Hepatocyte (in vitro differentiated cells): ENCODE data around the gene PPP2R2B. TPM values are rescaled to one million over a fixed set of nuclear protein-coding genes. Genes with fewer than 3 reads are reported as not detected.

Source experiments
- DNase-seq: peaks from one replicate; pipeline ENCODE4 v3.0.0-alpha.2; 2016; ENCODE audit warnings: low spot score
- H2AFZ ChIP-seq: fragments of 200-600 bp; sonication (generic); 2 replicates; pipeline ENCODE4 v1.6.0; 2016; ENCODE audit warnings: antibody characterized with exemption, mild to moderate bottlenecking
- H3K27ac ChIP-seq: fragments of 200-600 bp; sonication (generic); 2 replicates; pipeline ENCODE4 v1.5.1; 2016; ENCODE audit warnings: mild to moderate bottlenecking
- H3K27me3 ChIP-seq: fragments of 200-600 bp; sonication (generic); 2 replicates; pipeline ENCODE4 v1.6.1; 2016
- H3K36me3 ChIP-seq: fragments of 200-600 bp; sonication (generic); replicated peaks from 2 replicates; pipeline ENCODE4 v1.5.1; 2016; ENCODE audit warnings: low read depth; ENCODE audit not compliant: insufficient read depth
- H3K4me1 ChIP-seq: fragments of 200-600 bp; sonication (generic); 2 replicates; pipeline ENCODE4 v1.5.1; 2016; ENCODE audit warnings: mild to moderate bottlenecking, moderate library complexity; ENCODE audit not compliant: insufficient read depth
- H3K4me2 ChIP-seq: fragments of 200-600 bp; sonication (generic); 2 replicates; pipeline ENCODE4 v1.6.0; 2016
- H3K4me3 ChIP-seq: fragments of 200-600 bp; sonication (generic); 2 replicates; pipeline ENCODE4 v1.5.1; 2016; ENCODE audit warnings: mild to moderate bottlenecking
- H3K79me2 ChIP-seq: fragments of 200-600 bp; sonication (generic); 2 replicates; pipeline ENCODE4 v1.6.0; 2017; ENCODE audit warnings: mild to moderate bottlenecking
- H3K9me2 ChIP-seq: fragments of 200-600 bp; sonication (generic); replicated peaks from 2 replicates; pipeline ENCODE4 v1.6.0; 2017; ENCODE audit warnings: mild to moderate bottlenecking; ENCODE audit not compliant: insufficient read depth
- H3K9me3 ChIP-seq: fragments of 200-600 bp; sonication (generic); 2 replicates; pipeline ENCODE4 v1.5.1; 2016; ENCODE audit warnings: low read depth, mild to moderate bottlenecking
- H4K20me1 ChIP-seq: fragments of 200-600 bp; sonication (generic); 2 replicates; pipeline ENCODE4 v1.6.0; 2016; ENCODE audit warnings: mild to moderate bottlenecking; ENCODE audit not compliant: insufficient read depth, poor library complexity, severe bottlenecking
- EZH2 ChIP-seq: fragments of 200-600 bp; sonication (generic); IDR thresholded peaks from 2 replicates; pipeline ENCODE4 v1.6.1; 2016; ENCODE audit warnings: antibody characterized with exemption, mild to moderate bottlenecking, borderline replicate concordance
- EZH2phosphoT487 ChIP-seq: fragments of 200-600 bp; sonication (generic); IDR thresholded peaks from one replicate; pipeline ENCODE4 v1.6.1; 2018; ENCODE audit warnings: antibody characterized with exemption, mild to moderate bottlenecking, low read depth, moderate library complexity; ENCODE audit not compliant: unreplicated experiment, severe bottlenecking
- WGBS: methylation state at CpG from one replicate; pipeline ENCODE4 v1.1.6; 2016; ENCODE audit warnings: low lambda C conversion rate; ENCODE audit errors: missing lambda C conversion rate; 5-methylcytosine and 5-hydroxymethylcytosine counted together
- polyA plus RNA-seq: library from polyadenylated mRNA; unstranded; fragments of >200 nt; fragmentation: Nextera tagmentation; extraction: Ambion mirVana; gene quantifications from 2 replicates; pipeline ENCODE4 v1.2.1, GENCODE V29; 2016
- total RNA-seq: library from RNA; depleted of rRNA; stranded (reverse); fragments of >200 nt; gene quantifications from 2 replicates; pipeline ENCODE4 v1.2.3, GENCODE V29; 2014
- TF ChIP-seq, protein P1 (sequence below): fragments of 200-600 bp; sonication (generic); IDR thresholded peaks from 2 replicates; pipeline ENCODE4 v1.5.1; 2016; ENCODE audit warnings: antibody characterized with exemption, mild to moderate bottlenecking; ENCODE audit not compliant: poor library complexity

The PPP2R2B gene
- total and polyA plus RNA-seq, 2 experiments from 2014 or later = 2.3 to 3.2 TPM

DNA sequence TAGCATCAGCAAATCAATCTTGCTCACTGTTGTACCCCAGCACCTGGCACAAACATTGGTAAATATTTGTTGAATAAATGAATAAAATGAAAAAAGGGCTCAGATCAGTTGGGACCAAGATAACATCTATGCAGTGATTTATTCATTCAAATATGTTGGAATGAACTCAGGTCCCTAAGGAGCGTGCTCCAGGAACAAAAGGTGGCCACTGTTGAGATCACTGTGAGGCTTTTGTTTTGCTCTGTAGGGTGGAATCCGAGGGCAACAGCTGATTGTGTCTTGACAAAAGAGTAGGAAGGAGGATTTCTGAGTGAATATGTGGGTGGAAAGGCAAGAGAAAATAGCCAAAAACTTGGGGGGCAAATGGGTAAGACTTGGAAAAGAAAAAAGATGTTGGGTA is 89.7 kb downstream of the PPP2R2B start:
- Histone ChIP-seq H3K4me1 (no peaks in the 10 kb centered on the region), H3K9me2 (no peaks in the 10 kb centered on the region), H3K4me3 (no peak overlapping the region), H3K79me2 (no peaks in the 10 kb centered on the region), H3K27me3 (peaks cover 3% of the 10 kb centered on the region), H3K27ac (no peak overlapping the region), H4K20me1 (no peaks in the 10 kb centered on the region), H3K4me2 (no peak overlapping the region), H2AFZ (no peak overlapping the region), H3K36me3 (no peaks in the 10 kb centered on the region), H3K9me3 (no peaks in the 10 kb centered on the region)
- no peak for DNase-seq
- WGBS = 47% methylated on average over 2 of the region's 2 CpGs
- TF ChIP-seq, protein P1, sequence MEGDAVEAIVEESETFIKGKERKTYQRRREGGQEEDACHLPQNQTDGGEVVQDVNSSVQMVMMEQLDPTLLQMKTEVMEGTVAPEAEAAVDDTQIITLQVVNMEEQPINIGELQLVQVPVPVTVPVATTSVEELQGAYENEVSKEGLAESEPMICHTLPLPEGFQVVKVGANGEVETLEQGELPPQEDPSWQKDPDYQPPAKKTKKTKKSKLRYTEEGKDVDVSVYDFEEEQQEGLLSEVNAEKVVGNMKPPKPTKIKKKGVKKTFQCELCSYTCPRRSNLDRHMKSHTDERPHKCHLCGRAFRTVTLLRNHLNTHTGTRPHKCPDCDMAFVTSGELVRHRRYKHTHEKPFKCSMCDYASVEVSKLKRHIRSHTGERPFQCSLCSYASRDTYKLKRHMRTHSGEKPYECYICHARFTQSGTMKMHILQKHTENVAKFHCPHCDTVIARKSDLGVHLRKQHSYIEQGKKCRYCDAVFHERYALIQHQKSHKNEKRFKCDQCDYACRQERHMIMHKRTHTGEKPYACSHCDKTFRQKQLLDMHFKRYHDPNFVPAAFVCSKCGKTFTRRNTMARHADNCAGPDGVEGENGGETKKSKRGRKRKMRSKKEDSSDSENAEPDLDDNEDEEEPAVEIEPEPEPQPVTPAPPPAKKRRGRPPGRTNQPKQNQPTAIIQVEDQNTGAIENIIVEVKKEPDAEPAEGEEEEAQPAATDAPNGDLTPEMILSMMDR = no peak
- no peak for TF ChIP-seq EZH2
- no peak for TF ChIP-seq EZH2phosphoT487

DNA sequence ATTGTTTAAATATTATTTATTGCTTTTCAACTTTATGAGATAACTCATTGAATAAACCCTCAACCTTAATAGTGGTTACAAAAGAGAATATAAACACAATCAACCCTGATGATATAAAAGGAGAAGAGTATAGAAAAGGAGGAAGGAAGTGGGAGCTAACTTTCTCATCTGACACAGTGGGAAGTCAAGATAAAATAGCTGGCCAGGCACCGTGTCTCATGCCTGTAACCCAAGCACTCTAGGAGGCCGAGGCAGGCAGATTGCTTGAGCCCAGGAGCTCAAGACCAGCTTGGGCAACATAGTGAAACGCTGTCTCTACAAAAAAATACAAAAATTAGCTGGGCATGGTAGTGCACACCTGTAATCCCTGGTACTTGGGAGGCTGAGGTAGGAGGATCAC is 93.5 kb downstream of the PPP2R2B start:
- no peaks in the 10 kb centered on the region for H3K4me1 ChIP-seq
- no peaks in the 10 kb centered on the region for H3K27me3 ChIP-seq
- H3K9me2 ChIP-seq = no peaks in the 10 kb centered on the region
- WGBS = 70% methylated on average over 3 of the region's 3 CpGs
- H3K4me3 ChIP-seq = no peak overlapping the region
- H3K79me2 ChIP-seq = no peaks in the 10 kb centered on the region
- no peak overlapping the region for H3K27ac ChIP-seq
- no peak overlapping the region for H2AFZ ChIP-seq
- TF ChIP-seq, protein P1 = no peak
- TF ChIP-seq EZH2 = no peak
- TF ChIP-seq EZH2phosphoT487 = no peak
- H3K36me3 ChIP-seq = no peaks in the 10 kb centered on the region
- no peaks in the 10 kb centered on the region for H4K20me1 ChIP-seq
- no peak overlapping the region for H3K4me2 ChIP-seq
- H3K9me3 ChIP-seq = no peaks in the 10 kb centered on the region
- DNase-seq = no peak

DNA sequence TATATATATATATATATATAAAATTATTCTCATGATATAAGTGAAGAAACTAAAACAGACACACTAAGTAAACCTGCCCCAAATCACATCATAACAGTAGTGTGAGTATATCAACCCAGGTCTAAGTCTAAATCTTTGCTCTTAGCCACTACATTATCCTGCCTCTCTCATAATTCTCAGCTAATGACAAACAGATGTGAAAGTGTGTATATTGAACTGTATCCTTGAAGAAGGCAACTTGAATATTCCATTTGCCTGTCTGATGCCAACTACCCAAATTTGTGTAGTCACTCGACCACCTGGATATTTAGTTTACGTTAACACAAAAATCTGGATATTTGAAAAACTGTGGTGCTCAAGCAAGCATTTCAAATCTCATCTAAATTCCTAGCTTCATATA is 97.4 kb downstream of the PPP2R2B start:
- Histone ChIP-seq H4K20me1 (no peaks in the 10 kb centered on the region), H2AFZ (no peak overlapping the region), H3K27ac (no peak overlapping the region), H3K9me3 (no peaks in the 10 kb centered on the region), H3K27me3 (no peaks in the 10 kb centered on the region), H3K79me2 (no peaks in the 10 kb centered on the region), H3K36me3 (no peaks in the 10 kb centered on the region), H3K4me1 (no peaks in the 10 kb centered on the region), H3K9me2 (no peaks in the 10 kb centered on the region), H3K4me3 (no peak overlapping the region), H3K4me2 (no peak overlapping the region)
- 72% methylated on average over 2 of the region's 2 CpGs for WGBS
- TF ChIP-seq EZH2phosphoT487 (no peak), EZH2 (no peak)
- TF ChIP-seq, protein P1 = no peak
- DNase-seq = no peak

DNA sequence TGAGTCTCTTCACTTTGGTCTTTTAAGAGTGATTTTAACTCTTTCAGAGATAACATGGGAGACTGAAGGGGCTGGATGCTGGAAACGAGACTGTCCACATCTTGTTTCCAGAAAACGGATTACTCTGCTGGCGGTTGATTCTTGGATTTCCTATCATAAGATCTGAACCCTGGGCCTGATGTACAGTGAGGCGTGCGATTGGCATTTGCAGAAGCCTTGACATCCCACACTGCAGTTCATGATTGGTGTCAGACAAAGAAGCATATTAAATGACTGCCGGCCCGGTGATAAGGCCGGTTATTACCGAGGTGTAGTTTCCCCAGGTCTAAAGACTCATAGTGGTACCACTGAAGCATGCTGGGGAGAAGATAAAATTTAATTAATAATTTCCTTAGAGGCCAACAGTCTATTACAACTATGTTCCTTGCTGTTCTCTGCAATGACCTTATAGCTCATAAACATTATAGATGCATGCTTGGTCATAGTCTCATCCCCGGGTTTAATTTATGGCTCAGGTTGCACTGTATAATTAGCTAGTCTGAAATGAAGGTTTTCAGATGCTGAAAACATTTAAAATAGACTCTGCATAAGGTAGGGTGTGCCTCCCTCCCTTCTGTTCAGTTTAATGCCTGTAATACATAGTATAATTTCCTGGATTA is 99.2 kb downstream of the PPP2R2B start:
- TF ChIP-seq EZH2phosphoT487 = no peak
- no peak for TF ChIP-seq EZH2
- TF ChIP-seq, protein P1 = no peak
- WGBS = 70% methylated on average over 10 of the region's 10 CpGs

More for the DNA sequence above, 99.2 kb downstream of the PPP2R2B start:
- Histone ChIP-seq H3K27me3 (no peaks in the 10 kb centered on the region), H2AFZ (no peak overlapping the region), H3K9me3 (no peaks in the 10 kb centered on the region), H3K4me2 (no peak overlapping the region), H3K36me3 (no peaks in the 10 kb centered on the region), H3K9me2 (no peaks in the 10 kb centered on the region), H4K20me1 (no peaks in the 10 kb centered on the region), H3K27ac (no peak overlapping the region), H3K79me2 (no peaks in the 10 kb centered on the region), H3K4me1 (no peaks in the 10 kb centered on the region), H3K4me3 (no peak overlapping the region)
- DNase-seq = no peak
